DOHH2 (cell line): ENCODE data around the gene LIN52.

Experiments
- H3F3A ChIP-seq: fragments of 200-600 bp; sonication (generic), shearing (Covaris generic); 2 replicates; pipeline ENCODE4 v1.6.0; 2016; ENCODE audit warnings: antibody characterized with exemption, mild to moderate bottlenecking; ENCODE audit not compliant: control insufficient read depth, insufficient read depth
- H3K27ac ChIP-seq: fragments of 200-600 bp; sonication (generic); 2 replicates; pipeline ENCODE4 v1.5.1; 2014; ENCODE audit warnings: low read depth, mild to moderate bottlenecking, low read length, moderate library complexity
- H3K27me3 ChIP-seq: fragments of 200-600 bp; sonication (generic); 2 replicates; pipeline ENCODE4 v1.6.1; 2014; ENCODE audit warnings: mild to moderate bottlenecking, low read length, mixed read lengths; ENCODE audit not compliant: control insufficient read depth
- H3K36me3 ChIP-seq: fragments of 200-600 bp; sonication (generic); 2 replicates; pipeline ENCODE4 v1.6.1; 2014; ENCODE audit warnings: mild to moderate bottlenecking, low read length, moderate library complexity, mixed read lengths; ENCODE audit not compliant: control insufficient read depth
- H3K4me1 ChIP-seq: fragments of 200-600 bp; sonication (generic); 2 replicates; pipeline ENCODE4 v1.6.1; 2014; ENCODE audit warnings: mild to moderate bottlenecking, low read length, mixed read lengths; ENCODE audit not compliant: control insufficient read depth
- H3K4me2 ChIP-seq: fragments of 200-600 bp; sonication (generic); 2 replicates; pipeline ENCODE4 v1.6.0; 2014; ENCODE audit warnings: mild to moderate bottlenecking, low read length, moderate library complexity
- H3K4me3 ChIP-seq: fragments of 200-600 bp; sonication (generic); 2 replicates; pipeline ENCODE4 v1.5.1; 2014; ENCODE audit warnings: mild to moderate bottlenecking, low read length, mixed read lengths
- H3K79me2 ChIP-seq: fragments of 200-600 bp; sonication (generic); 2 replicates; pipeline ENCODE4 v1.6.1; 2014; ENCODE audit warnings: mild to moderate bottlenecking, low read length, mixed read lengths; ENCODE audit not compliant: control insufficient read depth
- H3K9me2 ChIP-seq: fragments of 200-600 bp; sonication (generic); replicated peaks from 2 replicates; pipeline ENCODE4 v1.6.1; 2014; ENCODE audit warnings: mild to moderate bottlenecking, low read length, mixed read lengths; ENCODE audit not compliant: control insufficient read depth
- H3K9me3 ChIP-seq: fragments of 200-600 bp; sonication (generic); 2 replicates; pipeline ENCODE4 v1.6.1; 2014; ENCODE audit warnings: antibody characterized with exemption, low read length, mixed read lengths; ENCODE audit not compliant: control insufficient read depth, insufficient read depth
- H4K20me1 ChIP-seq: fragments of 200-600 bp; sonication (generic); 2 replicates; pipeline ENCODE4 v1.6.0; 2014; ENCODE audit warnings: low read depth, mild to moderate bottlenecking, antibody characterized with exemption, low read length, moderate library complexity; ENCODE audit not compliant: control insufficient read depth, insufficient read depth
- EZH2phosphoT487 ChIP-seq: fragments of 200-600 bp; sonication (generic); IDR thresholded peaks from 2 replicates; pipeline ENCODE4 v1.6.1; 2017; ENCODE audit warnings: borderline replicate concordance, mild to moderate bottlenecking, antibody characterized with exemption, low read length, moderate library complexity, mixed read lengths
- TF ChIP-seq, protein P1 (sequence below): fragments of 200-600 bp; sonication (generic); IDR thresholded peaks from one replicate; pipeline ENCODE4 v1.5.1; 2014; ENCODE audit warnings: antibody characterized with exemption, mild to moderate bottlenecking, low read depth, low read length; ENCODE audit not compliant: poor library complexity, severe bottlenecking

LIN52 gene

DNA sequence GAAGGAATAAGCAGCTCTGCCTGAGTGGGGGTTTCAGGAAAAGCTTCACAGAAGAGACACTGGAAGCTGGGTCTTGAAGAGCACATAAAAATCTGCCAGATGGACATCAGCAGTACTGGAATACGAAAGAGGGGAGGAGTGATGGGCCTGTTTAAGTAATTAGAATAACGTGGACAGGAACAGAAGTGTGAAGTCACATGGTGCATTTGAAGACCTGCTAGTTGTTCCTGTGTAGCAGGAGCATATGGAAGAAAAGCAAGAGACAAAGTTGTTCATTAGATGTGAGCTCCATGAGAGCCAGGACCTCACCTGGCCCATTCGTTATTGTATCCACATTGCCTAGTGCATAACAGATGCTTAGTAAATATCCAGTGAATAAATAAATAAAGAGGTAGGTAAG, 85.2 kb downstream of the LIN52 start:
- TF ChIP-seq, protein P1, sequence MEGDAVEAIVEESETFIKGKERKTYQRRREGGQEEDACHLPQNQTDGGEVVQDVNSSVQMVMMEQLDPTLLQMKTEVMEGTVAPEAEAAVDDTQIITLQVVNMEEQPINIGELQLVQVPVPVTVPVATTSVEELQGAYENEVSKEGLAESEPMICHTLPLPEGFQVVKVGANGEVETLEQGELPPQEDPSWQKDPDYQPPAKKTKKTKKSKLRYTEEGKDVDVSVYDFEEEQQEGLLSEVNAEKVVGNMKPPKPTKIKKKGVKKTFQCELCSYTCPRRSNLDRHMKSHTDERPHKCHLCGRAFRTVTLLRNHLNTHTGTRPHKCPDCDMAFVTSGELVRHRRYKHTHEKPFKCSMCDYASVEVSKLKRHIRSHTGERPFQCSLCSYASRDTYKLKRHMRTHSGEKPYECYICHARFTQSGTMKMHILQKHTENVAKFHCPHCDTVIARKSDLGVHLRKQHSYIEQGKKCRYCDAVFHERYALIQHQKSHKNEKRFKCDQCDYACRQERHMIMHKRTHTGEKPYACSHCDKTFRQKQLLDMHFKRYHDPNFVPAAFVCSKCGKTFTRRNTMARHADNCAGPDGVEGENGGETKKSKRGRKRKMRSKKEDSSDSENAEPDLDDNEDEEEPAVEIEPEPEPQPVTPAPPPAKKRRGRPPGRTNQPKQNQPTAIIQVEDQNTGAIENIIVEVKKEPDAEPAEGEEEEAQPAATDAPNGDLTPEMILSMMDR = no peak
- no peak for TF ChIP-seq EZH2phosphoT487
- H3K79me2 ChIP-seq = no peaks in the 10 kb centered on the region
- no peaks in the 10 kb centered on the region for H3K36me3 ChIP-seq
- H3K4me1 ChIP-seq = no peaks in the 10 kb centered on the region
- H3K9me2 ChIP-seq = no peaks in the 10 kb centered on the region
- no peak overlapping the region for H3K27ac ChIP-seq
- H3K4me2 ChIP-seq = no peak overlapping the region
- H3K9me3 ChIP-seq = no peaks in the 10 kb centered on the region
- no peaks in the 10 kb centered on the region for H3F3A ChIP-seq
- H3K27me3 ChIP-seq = no peaks in the 10 kb centered on the region
- H4K20me1 ChIP-seq = no peaks in the 10 kb centered on the region
- no peak overlapping the region for H3K4me3 ChIP-seq

DNA sequence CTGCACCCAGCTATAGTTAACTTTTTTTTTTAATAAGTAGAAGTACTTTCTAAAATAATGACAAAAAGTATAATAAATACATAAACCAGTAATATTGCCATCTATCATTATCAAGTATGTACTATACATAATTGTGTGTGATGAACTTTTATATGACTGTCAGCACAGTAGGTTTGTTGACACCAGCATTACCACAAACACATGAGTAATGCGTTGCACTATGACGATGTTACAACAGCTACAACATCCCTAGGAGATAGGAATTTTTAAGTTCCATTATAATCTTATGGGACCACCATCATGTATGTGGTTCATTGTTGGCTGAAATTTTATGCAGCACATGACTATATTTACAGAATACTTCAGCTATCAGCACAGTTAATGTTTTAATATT, 91.6 kb downstream of the LIN52 start:
- TF ChIP-seq, protein P1 = no peak
- no peak for TF ChIP-seq EZH2phosphoT487
- no peak overlapping the region for H3K27ac ChIP-seq

GRCh38 chr14:74179856-74180255, 95.1 kb downstream of the LIN52 start:
- H3K4me2 ChIP-seq = no peak overlapping the region
- no peaks in the 10 kb centered on the region for H3K4me1 ChIP-seq
- H3K36me3 ChIP-seq = no peaks in the 10 kb centered on the region

More for the DNA sequence above, 91.6 kb downstream of the LIN52 start:
- Histone ChIP-seq H3K4me2 (no peak overlapping the region), H3K4me1 (no peaks in the 10 kb centered on the region), H3K27me3 (no peaks in the 10 kb centered on the region), H3K9me3 (no peaks in the 10 kb centered on the region), H3K79me2 (no peaks in the 10 kb centered on the region), H3F3A (no peaks in the 10 kb centered on the region), H4K20me1 (no peaks in the 10 kb centered on the region), H3K9me2 (no peaks in the 10 kb centered on the region), H3K4me3 (no peak overlapping the region), H3K36me3 (no peaks in the 10 kb centered on the region)

More at GRCh38 chr14:74179856-74180255, 95.1 kb downstream of the LIN52 start:
- TF ChIP-seq, protein P1 = no peak
- TF ChIP-seq EZH2phosphoT487 = no peak
- Histone ChIP-seq H3F3A (no peaks in the 10 kb centered on the region), H3K9me2 (no peaks in the 10 kb centered on the region), H3K27me3 (no peaks in the 10 kb centered on the region), H3K4me3 (no peak overlapping the region), H3K27ac (no peak overlapping the region), H3K79me2 (no peaks in the 10 kb centered on the region), H4K20me1 (no peaks in the 10 kb centered on the region), H3K9me3 (no peaks in the 10 kb centered on the region)
